GM21423 (cell line): ENCODE data around the gene DDOST.
A peak's percentile ranks its signal among the peaks of the same experiment; 100 is the strongest.

ENCODE experiments used
- ATAC-seq: cut with Tn5 transposase; IDR thresholded peaks from one replicate; pipeline ENCODE4 v1.9.1; 2021; ENCODE audit warnings: mild to moderate bottlenecking, moderate library complexity; ENCODE audit not compliant: unreplicated experiment

Gene DDOST

DNA sequence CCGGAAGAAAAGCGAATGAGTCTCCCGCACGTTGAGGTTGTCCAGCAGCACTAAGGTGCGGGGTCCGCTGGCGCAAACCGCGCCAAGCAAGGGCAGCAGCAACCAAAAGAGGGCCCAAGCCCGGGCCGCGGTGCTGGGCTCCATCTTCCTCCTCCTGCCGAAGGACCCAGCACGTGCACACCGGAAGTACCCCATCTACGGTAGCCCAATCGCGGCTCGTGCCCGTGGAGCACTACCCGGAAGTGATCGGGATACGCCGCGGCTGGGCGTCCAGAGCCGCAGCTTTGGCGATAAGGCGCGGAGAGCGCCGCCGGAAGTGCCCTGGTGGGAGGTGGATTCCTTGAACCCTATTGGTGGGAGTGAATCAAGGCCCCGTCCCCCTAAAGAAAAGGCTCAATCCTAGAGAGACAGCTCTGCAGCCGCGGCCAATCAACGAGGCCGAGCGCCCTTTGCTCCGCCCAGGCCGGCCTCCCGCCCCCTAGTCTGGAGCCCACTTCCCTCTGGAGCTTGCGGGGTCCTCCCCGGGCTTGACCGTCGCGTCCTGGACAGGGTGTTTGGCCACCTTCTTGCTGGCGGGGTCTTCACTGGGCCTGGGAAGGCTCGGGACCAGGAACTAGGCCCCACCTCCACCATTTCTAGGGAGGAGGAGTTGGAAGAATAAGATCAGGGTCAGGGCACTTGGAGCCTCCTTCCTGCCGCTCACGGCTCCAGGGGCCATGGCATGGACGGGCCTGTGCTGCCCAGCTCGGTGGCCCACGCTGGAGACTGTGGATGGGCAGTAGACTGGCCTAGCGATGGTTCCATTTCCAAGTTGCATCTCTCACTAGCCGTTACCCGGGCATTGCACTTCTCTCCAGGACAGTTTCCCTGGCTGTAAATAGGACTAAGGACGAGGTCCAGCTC, at the start of gene DDOST:
Gene DDOST (minus strand): TSS at position 163 of the 903 bp plus-strand sequence. CDS start 19 bp downstream, at position 144.
- peak; percentile 97 for ATAC-seq

DNA sequence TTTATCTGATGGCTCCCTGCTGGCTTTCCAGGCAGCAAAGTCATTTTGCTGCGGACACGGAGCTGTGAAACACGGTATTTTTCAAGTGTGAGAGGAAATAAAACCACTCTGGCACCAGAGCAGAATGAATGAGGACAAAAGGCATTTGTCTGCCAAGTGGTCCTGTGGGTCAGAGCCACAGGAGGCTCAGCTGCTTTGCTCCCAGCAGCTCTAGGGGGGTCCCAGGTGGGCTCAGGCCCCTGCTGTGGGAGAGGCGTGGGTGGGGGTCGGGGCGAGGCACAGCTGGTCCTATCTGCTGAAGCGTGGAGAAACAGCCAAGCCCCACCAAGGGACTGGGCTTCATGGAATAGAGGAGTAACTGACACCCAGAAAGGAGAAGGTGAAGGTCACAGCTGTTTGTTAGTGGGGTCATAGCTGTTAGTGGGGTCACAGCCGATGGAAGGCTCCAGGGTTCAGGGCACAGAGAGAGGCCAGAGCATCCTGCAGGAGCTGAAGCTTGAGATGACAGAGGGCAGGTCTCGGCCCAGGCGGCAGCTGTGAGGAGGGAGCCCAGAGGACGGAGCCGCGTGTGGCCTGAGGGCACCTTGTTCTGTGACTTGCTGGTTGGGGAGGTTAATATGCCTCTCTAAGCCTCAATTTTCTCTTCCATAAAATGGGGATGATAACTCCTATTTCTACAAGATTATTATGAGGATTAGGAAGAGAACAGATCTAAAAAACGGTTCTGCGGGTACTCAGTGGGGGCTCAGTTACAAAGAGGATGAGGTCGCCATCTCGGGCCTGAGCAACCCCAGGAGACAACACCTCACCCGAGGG, 49.5 kb upstream of the DDOST start:
- no peak for ATAC-seq

DNA sequence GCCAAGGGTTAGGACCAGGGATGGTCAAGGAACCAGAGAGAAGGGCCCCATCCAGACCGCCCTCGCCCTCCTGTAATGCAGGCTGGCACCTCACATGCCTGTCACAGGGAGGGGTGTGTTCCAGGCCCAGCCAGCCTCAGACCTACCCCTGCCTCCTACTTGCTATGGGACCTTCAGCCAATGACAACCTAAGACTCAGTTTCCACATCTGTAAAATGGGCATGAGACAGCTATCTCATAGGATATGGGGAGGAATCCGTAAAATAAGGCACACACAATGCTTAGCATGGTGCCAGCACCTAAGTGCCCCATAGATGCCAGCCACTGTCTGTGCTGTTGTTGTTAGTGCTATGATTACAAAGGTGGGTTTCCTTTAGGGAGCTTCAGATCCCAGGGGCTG, 48.7 kb upstream of the DDOST start:
- ATAC-seq: no peak

DNA sequence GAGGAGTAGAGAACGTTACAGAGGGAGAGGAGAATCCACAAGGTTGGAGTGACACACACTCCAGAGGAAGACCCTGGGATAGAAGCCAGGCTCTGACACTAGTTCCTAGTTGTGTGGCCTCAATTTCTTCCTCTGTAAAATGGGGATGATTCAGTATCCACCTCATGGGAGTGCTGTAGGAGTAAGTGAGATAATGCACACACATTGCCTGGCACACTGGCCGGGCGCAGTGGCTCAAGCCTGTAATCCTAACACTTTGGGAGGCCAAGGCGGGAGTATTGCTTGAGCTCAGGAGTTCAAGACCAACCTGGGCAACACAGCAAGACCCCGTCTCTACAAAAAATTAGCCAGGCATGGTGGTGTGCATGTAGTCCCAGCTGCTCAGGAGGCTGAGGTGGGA, 47.7 kb upstream of the DDOST start:
- ATAC-seq: no peak

DNA sequence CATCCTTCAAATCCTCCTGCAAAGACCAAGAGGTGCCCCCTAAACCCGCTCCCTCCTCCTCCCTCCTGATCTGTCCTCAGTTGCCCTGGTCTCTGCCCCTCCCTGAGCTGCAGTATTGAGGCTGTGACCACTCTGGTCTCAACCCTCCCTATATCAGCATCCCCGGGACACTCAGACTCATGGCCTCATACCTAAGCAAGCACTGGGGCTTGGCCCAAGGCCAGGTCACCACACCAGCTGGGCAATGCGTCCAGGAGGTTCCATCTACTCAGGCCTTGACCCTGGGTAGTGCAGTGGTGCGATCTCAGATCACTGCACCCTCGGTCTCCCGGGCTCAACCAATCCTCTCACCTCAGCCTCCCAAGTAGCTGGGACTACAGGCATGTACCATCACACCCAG, 46.9 kb upstream of the DDOST start:
- no peak for ATAC-seq

DNA sequence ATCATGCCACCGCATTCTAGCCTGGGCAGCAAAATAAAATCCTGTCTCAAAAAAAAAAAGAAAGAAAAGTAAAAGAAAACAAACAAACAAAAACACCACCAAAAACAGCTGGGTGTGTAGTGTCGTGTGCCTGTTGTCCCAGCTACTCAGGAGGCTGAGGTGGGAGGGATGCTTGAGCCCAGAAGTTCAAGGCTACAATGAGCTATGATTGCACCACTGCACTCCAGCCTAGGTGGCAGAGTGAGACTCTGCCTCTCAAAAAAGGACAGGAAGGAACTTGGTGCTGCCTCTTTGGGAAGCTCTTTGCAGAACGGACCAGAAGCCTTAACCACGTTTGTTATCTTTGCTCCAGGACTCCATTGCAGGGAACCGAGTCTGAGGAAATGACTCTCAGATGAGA, 45.7 kb upstream of the DDOST start:
- ATAC-seq: no peak

DNA sequence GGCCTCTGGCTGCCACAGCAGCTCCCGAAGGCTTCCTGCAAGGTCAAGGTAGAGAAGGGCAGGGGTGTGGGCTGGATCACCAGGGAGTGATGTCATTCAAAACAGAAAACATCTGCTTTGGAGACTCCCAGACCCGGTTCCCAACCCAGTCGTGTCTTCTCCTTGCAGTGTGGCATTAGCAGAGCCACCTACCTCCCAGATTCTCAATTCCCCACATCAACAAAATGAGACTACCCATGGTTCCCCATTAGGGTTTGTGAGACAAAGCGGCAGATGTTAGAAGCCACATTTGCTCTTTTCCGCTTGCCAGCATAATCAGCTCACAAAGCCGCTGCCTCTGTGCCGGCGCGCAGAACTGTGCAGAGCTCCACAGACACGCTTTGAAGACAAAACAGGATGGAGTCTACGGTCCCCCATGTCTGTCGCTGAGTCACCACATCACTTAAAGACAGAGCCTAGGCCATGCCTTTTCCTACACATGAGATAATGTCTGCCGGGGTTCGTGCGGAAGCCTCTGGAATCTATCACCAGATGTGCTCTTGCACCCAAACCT, 44.1 kb upstream of the DDOST start:
- no peak for ATAC-seq

DNA sequence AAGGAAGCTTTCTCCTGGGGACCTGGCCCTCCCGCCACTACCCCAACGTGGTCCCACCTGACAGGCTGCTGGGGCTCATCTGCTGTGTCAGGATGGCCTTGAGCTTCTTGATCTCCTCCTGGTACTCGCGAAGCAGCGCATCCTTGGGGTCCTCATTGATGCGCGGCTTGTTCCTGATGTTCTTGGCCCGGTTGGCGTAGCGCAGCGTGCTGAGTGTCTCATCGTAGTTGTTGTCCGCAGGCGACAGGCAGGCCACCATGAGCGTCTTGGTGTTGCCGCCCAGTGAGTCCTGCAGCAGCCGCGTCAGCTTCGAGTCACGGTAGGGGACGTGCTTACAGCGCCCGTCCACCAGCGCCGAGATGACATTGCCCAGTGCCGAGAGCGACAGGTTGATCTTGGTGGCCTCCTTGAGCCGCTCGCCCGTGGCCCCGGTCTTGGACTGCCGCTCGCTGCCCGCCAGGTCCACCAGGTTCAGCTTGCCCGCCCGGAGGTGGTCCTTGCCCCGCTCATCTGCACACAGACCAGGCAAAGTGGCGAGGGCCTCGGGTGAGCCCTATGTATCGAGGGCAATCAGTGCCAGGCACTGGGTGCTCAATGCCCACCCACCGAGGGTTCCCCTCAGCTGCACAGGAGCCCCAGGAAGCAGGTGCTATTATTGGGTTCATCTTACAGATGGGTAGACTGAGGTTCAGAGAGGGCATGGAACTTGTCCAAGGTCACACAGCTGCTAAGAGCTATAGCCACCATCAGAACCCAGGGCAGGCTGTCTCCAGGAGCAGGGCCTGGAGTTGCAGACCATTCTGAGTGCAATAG, 43.4 kb upstream of the DDOST start:
- no peak for ATAC-seq

DNA sequence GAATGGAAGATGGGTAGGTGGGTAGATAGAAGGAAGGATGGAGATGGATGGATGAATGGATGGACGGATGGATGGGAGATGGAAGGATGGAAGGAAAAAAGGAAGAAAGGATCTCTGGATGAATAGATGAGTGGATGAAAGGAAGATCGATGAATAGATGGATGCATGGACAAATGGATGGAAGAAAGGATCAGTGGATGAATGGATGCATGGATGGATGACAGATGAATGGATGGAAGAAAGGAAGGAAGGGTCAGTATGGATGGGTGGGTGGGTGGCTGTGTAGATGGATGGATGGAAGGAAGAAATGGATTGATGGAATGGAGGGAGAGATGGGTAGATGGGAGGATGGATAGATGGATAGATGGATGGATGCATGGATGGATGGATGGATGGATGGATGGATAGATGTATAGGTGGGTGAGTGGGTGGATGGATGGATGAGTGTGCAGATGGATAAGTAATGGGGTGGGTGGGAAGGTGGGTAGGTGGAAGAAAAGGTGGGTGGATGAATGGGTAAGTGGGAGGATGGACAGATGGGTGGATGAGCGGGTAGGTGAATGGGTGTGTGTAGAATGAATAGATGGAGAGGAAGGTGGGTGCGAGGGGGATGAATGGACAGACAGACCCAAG, 42.1 kb upstream of the DDOST start:
- ATAC-seq: no peak

DNA sequence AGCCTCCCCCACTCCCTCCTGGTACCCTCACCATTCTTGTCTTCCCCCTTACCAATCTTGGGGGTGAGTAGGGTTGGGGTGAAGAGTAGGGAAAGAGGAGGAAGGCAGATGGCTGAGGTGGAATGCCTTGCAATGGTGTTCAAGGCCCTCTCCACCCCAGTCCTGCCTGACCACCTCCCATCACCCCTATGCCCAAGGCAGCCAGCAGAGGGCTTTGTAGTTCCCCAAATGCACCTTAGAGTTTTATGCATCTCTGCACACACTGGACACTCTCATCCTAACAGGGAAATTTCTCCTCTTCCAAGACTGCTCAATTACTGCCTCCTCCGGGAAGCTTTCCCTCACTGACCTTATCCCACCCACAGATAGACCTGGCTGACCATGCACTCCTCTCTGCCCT, 41.2 kb upstream of the DDOST start:
- ATAC-seq: no peak

DNA sequence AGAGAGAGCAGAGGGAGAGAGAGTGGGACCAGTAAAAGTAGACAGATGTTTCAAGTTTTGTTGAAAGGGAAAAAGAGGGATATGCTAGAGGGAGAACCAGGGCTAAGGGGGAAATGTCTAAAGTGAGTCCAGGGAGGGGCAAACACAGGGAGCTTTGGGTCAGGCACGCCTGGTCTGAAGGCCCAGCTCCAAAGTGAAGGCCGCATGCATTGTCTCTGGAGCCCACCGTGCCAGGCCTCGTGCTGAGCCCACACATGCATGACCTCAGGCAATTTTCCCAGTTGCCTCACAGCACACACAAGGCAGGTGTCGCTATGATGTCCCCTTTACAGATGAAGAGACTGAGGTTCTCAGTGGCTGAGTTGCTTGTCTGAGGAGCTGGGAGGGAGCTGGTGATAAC, 40.7 kb upstream of the DDOST start:
- ATAC-seq: no peak

DNA sequence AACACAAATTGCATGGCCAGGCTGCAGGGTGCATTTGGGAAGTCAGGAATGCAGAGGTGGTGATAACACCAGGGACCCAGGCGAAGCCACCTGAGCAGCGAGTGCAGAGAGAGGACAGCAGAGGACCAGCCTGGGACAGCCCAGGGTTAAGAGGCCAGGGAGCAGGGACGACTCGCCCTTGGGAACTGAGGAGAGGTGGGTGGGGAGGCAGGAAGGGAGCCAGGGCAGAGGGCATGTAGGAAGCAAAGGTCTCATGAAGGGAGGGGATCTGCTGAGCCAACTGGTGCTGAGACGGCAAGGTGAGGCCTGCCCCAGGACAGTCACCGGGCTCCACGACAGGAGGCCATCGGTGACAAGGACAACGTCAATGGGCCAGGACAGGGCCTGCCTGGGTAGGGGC, 40.3 kb upstream of the DDOST start:
- ATAC-seq: no peak

DNA sequence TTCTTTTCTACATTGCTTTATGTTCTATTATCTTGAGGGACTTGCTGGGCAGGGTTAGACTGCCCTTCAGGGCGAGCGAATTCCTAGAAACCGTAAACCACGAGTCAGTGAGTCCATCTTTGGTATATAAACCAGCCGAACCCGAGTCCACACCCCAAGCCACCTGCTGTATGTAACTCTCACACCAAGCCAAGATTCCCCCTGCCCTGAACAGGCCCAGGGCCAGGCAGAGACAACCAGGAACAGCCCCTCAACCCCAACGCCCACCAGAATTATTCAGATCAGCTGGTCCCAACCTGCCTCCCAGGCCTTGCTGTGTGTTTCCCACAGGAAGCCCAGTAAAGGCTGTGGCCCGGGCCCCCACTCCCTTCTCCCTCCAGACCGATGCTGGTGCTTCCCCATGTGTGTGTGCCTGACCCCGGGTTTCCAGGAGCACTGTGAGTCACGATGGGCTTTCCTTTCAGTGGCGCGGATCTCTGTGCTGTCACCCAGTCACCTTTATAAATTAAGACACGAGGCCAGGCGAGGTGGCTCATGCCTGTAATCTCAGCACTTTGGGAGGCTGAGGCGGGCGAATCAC, 39.6 kb upstream of the DDOST start:
- no peak for ATAC-seq

DNA sequence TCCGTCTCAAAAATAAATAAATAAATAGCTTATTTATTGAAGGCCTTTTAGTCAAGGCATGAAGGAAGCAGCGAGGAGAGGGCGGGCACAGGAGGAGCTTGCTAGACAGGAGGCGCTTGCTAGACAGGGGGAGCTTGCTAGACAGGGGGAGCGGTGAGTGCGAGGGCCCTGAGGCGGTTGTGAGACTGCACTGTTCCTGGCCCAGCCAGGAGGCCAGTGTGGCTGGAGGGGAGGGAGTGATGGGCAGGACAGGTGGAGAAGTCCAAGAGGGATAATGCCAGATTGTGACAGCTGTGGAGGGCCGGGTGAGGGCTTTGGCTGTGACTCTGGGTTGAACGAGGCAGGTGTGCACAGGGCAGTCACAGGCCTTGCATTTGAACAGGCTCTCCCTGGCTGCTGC, 38.4 kb upstream of the DDOST start:
- no peak for ATAC-seq

DNA sequence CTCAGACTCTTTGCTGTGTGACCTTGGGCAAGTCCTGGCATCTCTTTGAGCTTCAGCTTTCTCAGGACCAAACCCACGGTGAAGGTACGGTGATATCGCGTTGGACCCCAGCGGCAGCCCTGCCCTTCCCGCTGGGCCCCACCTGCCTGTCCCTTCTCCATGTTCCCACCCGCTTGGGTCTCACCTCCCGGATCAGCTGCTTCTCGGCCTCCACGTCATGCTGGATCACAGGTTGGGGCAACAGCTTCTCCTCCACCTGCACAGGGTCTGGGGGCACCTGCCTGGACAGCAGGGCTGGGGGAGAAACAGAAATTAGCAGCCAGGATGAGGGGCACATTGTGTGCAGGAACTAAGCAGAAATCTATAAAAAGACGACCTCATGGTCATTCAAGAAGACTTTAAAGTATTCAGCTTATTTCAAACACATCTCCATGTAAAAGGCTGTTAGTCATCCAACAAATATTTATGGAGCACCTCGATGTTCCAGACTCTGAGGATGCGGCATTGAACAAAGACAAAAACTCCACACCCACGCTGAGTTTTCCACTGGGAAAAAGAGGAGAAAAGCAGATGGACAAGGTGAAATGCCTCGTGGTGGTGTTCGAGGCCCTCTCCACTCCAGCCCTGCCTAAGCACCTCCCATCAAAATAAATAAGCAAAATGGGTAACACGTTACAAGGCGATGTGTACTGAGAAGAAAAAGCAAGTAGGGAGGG, 37.2 kb upstream of the DDOST start:
- ATAC-seq: no peak

DNA sequence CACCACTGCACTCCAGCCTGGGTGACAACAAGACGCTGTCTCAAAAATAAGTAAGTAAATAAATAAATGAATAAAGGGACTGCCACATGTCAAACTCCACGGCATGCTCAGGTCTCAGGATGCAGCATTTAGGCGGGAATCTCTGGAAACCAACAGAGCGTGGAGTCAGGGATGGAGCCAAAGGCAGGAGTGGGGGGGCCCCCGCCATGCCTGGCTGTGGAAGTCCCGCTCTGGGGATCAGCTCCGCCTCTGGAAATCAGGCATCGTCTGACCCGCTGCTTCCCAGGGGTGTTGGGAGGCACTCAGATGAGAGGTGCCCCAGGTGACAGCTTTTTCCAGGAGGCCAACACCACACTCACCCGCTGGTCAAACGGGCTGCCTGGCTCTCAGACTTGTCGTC, 36.4 kb upstream of the DDOST start:
- ATAC-seq: no peak

DNA sequence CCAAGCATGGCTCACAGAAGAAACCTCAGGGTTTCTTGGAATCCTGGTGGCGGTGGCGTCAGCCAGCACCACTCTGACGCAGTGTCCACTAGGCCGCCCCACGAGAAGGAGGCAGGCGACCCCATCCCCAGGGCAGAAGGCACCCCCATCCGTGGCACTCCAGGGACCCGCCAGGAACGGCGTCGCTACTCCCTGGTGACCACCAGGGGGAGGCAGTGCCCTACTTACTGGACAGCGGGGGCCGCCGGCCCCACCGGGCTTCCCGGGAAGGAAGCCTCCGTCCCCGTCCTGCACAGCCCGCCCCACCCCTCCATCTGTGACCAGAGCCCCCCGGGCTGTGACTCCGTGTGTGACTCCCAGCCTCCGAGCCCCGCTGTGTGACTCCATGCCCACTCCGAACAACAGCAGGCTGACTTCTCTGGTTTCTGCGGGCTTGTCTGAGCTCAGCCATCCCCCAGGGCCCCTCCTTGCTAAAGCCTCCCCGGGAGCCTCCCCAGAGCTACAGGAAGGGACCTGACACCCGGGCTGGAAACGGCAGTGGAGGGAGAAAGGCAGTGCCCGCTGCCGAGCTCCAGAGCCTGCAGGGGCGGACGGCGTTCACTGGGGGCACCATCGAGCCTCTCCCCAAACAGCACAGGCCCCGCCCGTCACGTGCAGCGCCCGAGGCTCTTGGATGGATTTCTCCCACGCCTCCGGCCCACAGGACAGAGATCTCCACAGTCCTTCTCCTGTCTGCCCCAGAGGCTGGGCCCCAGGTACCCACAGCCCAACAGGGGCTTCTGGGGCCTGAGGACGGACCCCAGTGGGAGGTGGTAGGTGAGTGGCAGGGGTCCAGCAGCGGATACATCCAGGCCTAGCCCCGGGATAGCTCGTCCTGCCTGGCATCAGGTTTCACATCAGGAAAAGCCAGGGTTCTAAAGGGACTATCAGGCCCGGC, 35.5 kb upstream of the DDOST start:
- ATAC-seq: peak; percentile 67

DNA sequence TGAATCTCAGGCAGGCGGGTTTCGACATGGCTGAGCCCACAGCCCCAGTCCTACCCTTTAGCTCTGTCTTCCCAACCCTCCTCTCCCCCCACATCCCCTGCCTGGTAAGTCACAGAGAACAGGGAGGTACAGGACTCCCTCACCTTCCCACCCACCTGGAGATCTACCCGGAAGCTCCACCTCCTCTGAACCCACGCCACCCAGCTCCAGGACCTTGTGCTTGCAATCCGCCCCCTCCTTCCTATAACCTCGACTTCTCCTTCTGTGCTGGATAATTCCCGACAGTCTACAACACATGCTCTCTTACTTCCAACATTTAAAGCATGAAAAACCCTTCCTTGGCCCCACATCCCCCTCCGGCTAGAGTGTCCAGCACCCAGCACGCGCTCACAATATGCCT, 34.3 kb upstream of the DDOST start:
- ATAC-seq: no peak
